Liver (tissue), 9 donors: Measurements from ENCODE around the gene KIF24. TPM values are rescaled to one million over a fixed set of nuclear protein-coding genes. Genes with fewer than 3 reads are reported as not detected.

Experiments
- DNase-seq: peaks from one replicate; pipeline ENCODE4 v3.0.0-alpha.2; 2017; ENCODE audit warnings: low spot score
- H3K27ac ChIP-seq, 2 donors: one replicate each; pipeline ENCODE4 v1.7.0; 2013; ENCODE audit warnings: inconsistent platforms in 2 of 2, low read length in 2 of 2, control low read depth in 1 of 2, low read depth in 1 of 2, mild to moderate bottlenecking in 1 of 2
- H3K27me3 ChIP-seq, 4 donors: one replicate each; pipeline versions ENCODE4 v1.6.1 to v1.7.0; 2013; ENCODE audit warnings: low read length in 3 of 4, inconsistent platforms in 1 of 4, mild to moderate bottlenecking in 1 of 4, moderate library complexity in 1 of 4; ENCODE audit not compliant: control insufficient read depth in 4 of 4, insufficient read depth in 4 of 4
- H3K36me3 ChIP-seq, 4 donors: one replicate each; pipeline versions ENCODE4 v1.6.1 to v1.7.0; 2013; ENCODE audit warnings: low read length in 3 of 4, mild to moderate bottlenecking in 3 of 4, low read depth in 1 of 4, moderate library complexity in 1 of 4; ENCODE audit not compliant: control insufficient read depth in 4 of 4, insufficient read depth in 3 of 4
- H3K4me1 ChIP-seq, 4 donors: one replicate each; pipeline versions ENCODE4 v1.6.1 to v1.7.0; 2013; ENCODE audit warnings: low read length in 3 of 4, mild to moderate bottlenecking in 3 of 4, moderate library complexity in 1 of 4; ENCODE audit not compliant: control insufficient read depth in 4 of 4, insufficient read depth in 4 of 4
- H3K4me3 ChIP-seq, 3 donors: one replicate each; pipeline versions ENCODE4 v1.6.1 to v1.7.0; 2013; ENCODE audit warnings: low read length in 3 of 3, control low read depth in 1 of 3, low read depth in 1 of 3, mild to moderate bottlenecking in 1 of 3
- H3K9ac ChIP-seq, 2 donors: one replicate each; pipeline ENCODE4 v1.7.0; 2013; ENCODE audit warnings: low read length in 2 of 2, mild to moderate bottlenecking in 2 of 2, moderate library complexity in 2 of 2, control low read depth in 1 of 2, low read depth in 1 of 2
- H3K9me3 ChIP-seq, 4 donors: one replicate each; pipeline versions ENCODE4 v1.6.1 to v1.7.0; 2013; ENCODE audit warnings: low read length in 3 of 4; ENCODE audit not compliant: control insufficient read depth in 4 of 4
- ATF3 ChIP-seq: IDR thresholded peaks from 2 replicates; pipeline ENCODE4 v1.6.1; 2016; ENCODE audit warnings: antibody characterized with exemption
- FOXA1 ChIP-seq: IDR thresholded peaks from 2 replicates; pipeline ENCODE4 v1.6.1; 2016; ENCODE audit warnings: antibody characterized with exemption
- GABPA ChIP-seq, 2 donors: IDR thresholded peaks in 1 of 2; conservative IDR thresholded peaks in 1 of 2; 2 replicates each; pipeline ENCODE4 v1.6.1; 2016; ENCODE audit warnings: antibody characterized with exemption in 2 of 2, mild to moderate bottlenecking in 1 of 2, moderate library complexity in 1 of 2
- HNF4G ChIP-seq: IDR thresholded peaks from 2 replicates; pipeline ENCODE4 v1.6.1; 2016; ENCODE audit warnings: antibody characterized with exemption
- JUND ChIP-seq, 2 donors: IDR thresholded peaks; 2 replicates each; pipeline ENCODE4 v1.6.1; 2016; ENCODE audit warnings: antibody characterized with exemption in 2 of 2
- MAX ChIP-seq: IDR thresholded peaks from 2 replicates; pipeline ENCODE4 v1.6.1; 2016; ENCODE audit warnings: antibody characterized with exemption
- NR2F2 ChIP-seq: IDR thresholded peaks from 2 replicates; pipeline ENCODE4 v1.6.1; 2016; ENCODE audit warnings: antibody characterized with exemption
- RAD21 ChIP-seq, 2 donors: IDR thresholded peaks; 2 replicates each; pipeline ENCODE4 v1.6.1; 2016; ENCODE audit warnings: antibody characterized with exemption in 2 of 2, mild to moderate bottlenecking in 2 of 2
- REST ChIP-seq: IDR thresholded peaks from 2 replicates; pipeline ENCODE4 v1.6.1; 2016; ENCODE audit warnings: antibody characterized with exemption, mild to moderate bottlenecking
- RXRA ChIP-seq, 2 donors: IDR thresholded peaks; 2 replicates each; pipeline ENCODE4 v1.6.1; 2017 to 2018; ENCODE audit warnings: antibody characterized with exemption in 2 of 2, mild to moderate bottlenecking in 1 of 2
- SP1 ChIP-seq: IDR thresholded peaks from 2 replicates; pipeline ENCODE4 v1.6.1; 2018; ENCODE audit warnings: antibody characterized with exemption, mild to moderate bottlenecking
- TAF1 ChIP-seq: conservative IDR thresholded peaks from 2 replicates; pipeline ENCODE4 v1.6.1; 2016; ENCODE audit warnings: antibody characterized with exemption, mild to moderate bottlenecking
- YY1 ChIP-seq: IDR thresholded peaks from 2 replicates; pipeline ENCODE4 v1.6.1; 2016; ENCODE audit warnings: antibody characterized with exemption, mild to moderate bottlenecking
- ZBTB33 ChIP-seq: IDR thresholded peaks from 2 replicates; pipeline ENCODE4 v1.6.1; 2016; ENCODE audit warnings: antibody characterized with exemption
- WGBS: extraction: QIAGEN DNeasy Blood & Tissue Kit; methylation state at CpG from one replicate; pipeline ENCODE4 v1.1.7; 2013; 5-methylcytosine and 5-hydroxymethylcytosine counted together
- polyA plus RNA-seq, 2 donors: library from polyadenylated mRNA; stranded (reverse) in 1 of 2; unstranded in 1 of 2; fragments of 200-250 nt in 1 of 2; fragments of >200 nt in 1 of 2; fragmentation: Nextera tagmentation in 1 of 2; extraction: Ambion mirVana in 1 of 2; gene quantifications; one replicate each; pipeline versions ENCODE4 v1.2.1 to v1.2.3, GENCODE V29; 2013 to 2015
- total RNA-seq, 2 donors: library from RNA; depleted of rRNA; stranded (reverse); fragments of >200 nt; gene quantifications; one replicate each; pipeline ENCODE4 v1.2.3, GENCODE V29; 2014
- donor health status: healthy.
- donor health status: healthy.
- donor health status: healthy.
- donor health status: healthy.
- donor health status: healthy.

The KIF24 gene
- total and polyA plus RNA-seq, 4 donors: 0.13 to 4.1 (median 0.20) TPM

- Histone ChIP-seq H3K4me1 (peaks cover 8 to 52% (median 39%) of the 10 kb centered on the region in 4 donors), H3K27me3 (no peaks in the 10 kb centered on the region), H3K9ac (no peak overlapping the region), H3K36me3 (peaks cover 3 to 11% (median 7%) of the 10 kb centered on the region in 4 donors), H3K9me3 (no peaks in the 10 kb centered on the region), H3K27ac (no peak overlapping the region), H3K4me3 (no peak overlapping the region)
- DNase-seq: no peak
- WGBS: 90% methylated on average over 60 of the region's 60 CpGs
- no peak for TF ChIP-seq HNF4G
- TF ChIP-seq SP1: no peak
- TF ChIP-seq NR2F2: no peak
- TF ChIP-seq REST: no peak
- TF ChIP-seq MAX: no peak
- TF ChIP-seq ZBTB33: no peak
- no peak for TF ChIP-seq JUND (IDR thresholded peaks at IDR 0.05)
- no peak for TF ChIP-seq GABPA (IDR thresholded peaks at IDR 0.05 in 1 of 2, conservative IDR thresholded peaks at IDR 0.05 in 1 of 2)
- TF ChIP-seq RAD21 (IDR thresholded peaks at IDR 0.05): no peak
- TF ChIP-seq FOXA1: no peak
Measured at GRCh38 chr9:34371886-34372466, 42.9 kb upstream of the KIF24 start.

- peaks cover 3 to 11% (median 7%) of the 10 kb centered on the region in 4 donors for H3K36me3 ChIP-seq
- H3K27ac ChIP-seq: no peak overlapping the region
- H3K4me3 ChIP-seq: no peak overlapping the region
- WGBS: 78% methylated on average over 105 of the region's 105 CpGs
- peaks cover 8 to 54% (median 40%) of the 10 kb centered on the region in 4 donors for H3K4me1 ChIP-seq
- H3K9me3 ChIP-seq: no peaks in the 10 kb centered on the region
- no peak for DNase-seq
- no peak overlapping the region for H3K9ac ChIP-seq
- no peaks in the 10 kb centered on the region for H3K27me3 ChIP-seq
- TF ChIP-seq HNF4G: no peak
- TF ChIP-seq ZBTB33: no peak
- no peak for TF ChIP-seq REST
- TF ChIP-seq RXRA (IDR thresholded peaks at IDR 0.05): no peak
- no peak for TF ChIP-seq YY1
- no peak for TF ChIP-seq FOXA1
- TF ChIP-seq TAF1: no peak
- TF ChIP-seq ATF3: no peak
- TF ChIP-seq JUND (IDR thresholded peaks at IDR 0.05): no peak
- TF ChIP-seq NR2F2: no peak
Measured at GRCh38 chr9:34370970-34371880, 42.2 kb upstream of the KIF24 start.
